Suprapubic skin (tissue), 3 donors: ENCODE results near the gene RNF32.
"Not testable (repeated sequence)": the region's sequence is repeated elsewhere in the genome, so short reads cannot be mapped to it uniquely, and the experiment has no call there.

Experiments
- CTCF ChIP-seq, 2 donors: fragments of 200-600 bp in 1 of 2; fragments of 450-650 bp in 1 of 2; sonication (generic) in 1 of 2; IDR thresholded peaks; one replicate each; pipeline ENCODE4 v1.5.1; 2016 to 2019; ENCODE audit warnings: antibody characterized with exemption in 2 of 2, mild to moderate bottlenecking in 1 of 2, moderate library complexity in 1 of 2
- EP300 ChIP-seq: sonication (generic); formaldehyde crosslinking; IDR thresholded peaks from one replicate; pipeline ENCODE4 v1.6.1; 2017; ENCODE audit warnings: antibody characterized with exemption
- POLR2A ChIP-seq, 2 donors: fragments of 450-650 bp; IDR thresholded peaks; one replicate each; pipeline ENCODE4 v1.6.1; 2017; ENCODE audit warnings: antibody characterized with exemption in 2 of 2, mild to moderate bottlenecking in 2 of 2, moderate library complexity in 2 of 2

- not testable (repeated sequence) for TF ChIP-seq CTCF (IDR thresholded peaks at IDR 0.05); POLR2A (IDR thresholded peaks at IDR 0.05); EP300
These were observed 61.2 kb downstream of the RNF32 start for GRCh38 chr7:156701787-156702186.
